GM12878 (cell line): Measurements from ENCODE around the gene ANKMY1. TPM values are rescaled to one million over a fixed set of nuclear protein-coding genes. Genes with fewer than 3 reads are reported as not detected.

Source experiments
- ATAC-seq: fragments of 200-7000 bp; cut with Tn5 transposase; 3 replicates; pipeline ENCODE4 v1.9.1; 2020; ENCODE audit warnings: mild to moderate bottlenecking, moderate library complexity
- BruUV-seq: library from RNA; stranded (reverse); fragments of 400-500 nt; replicated peaks from 2 replicates; lab custom pipeline; 2021; lab: Mats Ljungman, UMichigan
- CTCF ChIA-PET: fragments of 300-600 bp; sonication (Branson Sonifier 250); formaldehyde crosslinking; extraction: SDS; loops from one replicate; lab custom pipeline; 2021; ENCODE audit warnings: inconsistent platforms; lab: Yijun Ruan, JAX
- POLR2A ChIA-PET: fragments of 350-600 bp; formaldehyde crosslinking; extraction: SDS; loops from one replicate; lab custom pipeline; 2021; ENCODE audit warnings: inconsistent platforms; lab: Charles Lee
- RAD21 ChIA-PET: fragments of 300-600 bp; sonication (Branson Sonifier 250); formaldehyde crosslinking; loops from one replicate; lab custom pipeline; 2023; ENCODE audit warnings: antibody characterized with exemption; ENCODE audit not compliant: unreplicated experiment; lab: Charles Lee
- SMC1A ChIA-PET: fragments of 300-600 bp; sonication (Branson Sonifier 250); formaldehyde crosslinking; loops from one replicate; lab custom pipeline; 2023; ENCODE audit not compliant: unreplicated experiment, uncharacterized antibody; lab: Charles Lee
- DNase-seq: peaks from one replicate; pipeline ENCODE4 v3.0.0-alpha.2; 2011; ENCODE audit warnings: low read depth, low spot score
- FAIRE-seq: peaks from 3 replicates; lab custom pipeline; 2011; peaks lifted over from hg19 to GRCh38; lab: Jason Lieb, UNC
- H2AFZ ChIP-seq: 2 replicates; pipeline ENCODE4 v1.6.0; 2011; ENCODE audit warnings: low read depth, low read length, control low read depth; ENCODE audit not compliant: control insufficient read depth
- H3K27ac ChIP-seq: 2 replicates; pipeline ENCODE4 v1.5.1; 2011; ENCODE audit warnings: control low read depth; ENCODE audit not compliant: control insufficient read depth, insufficient read depth
- H3K27me3 ChIP-seq, 2 experiments: replicated peaks in 1 of 2; 2 replicates each; pipeline versions ENCODE4 v1.6.0 to v1.6.1; 2011; ENCODE audit warnings: low read length in 1 of 2; ENCODE audit not compliant: control insufficient read depth in 2 of 2, insufficient read depth in 2 of 2
- H3K36me3 ChIP-seq, 2 experiments: 2 replicates each; pipeline ENCODE4 v1.5.1; 2011; ENCODE audit warnings: low read length in 1 of 2; ENCODE audit not compliant: control insufficient read depth in 2 of 2, insufficient read depth in 2 of 2
- H3K4me1 ChIP-seq: 2 replicates; pipeline ENCODE4 v1.6.1; 2011; ENCODE audit warnings: mild to moderate bottlenecking, low read length, moderate library complexity, mixed read lengths; ENCODE audit not compliant: control insufficient read depth, insufficient read depth
- H3K4me2 ChIP-seq: 2 replicates; pipeline ENCODE4 v1.6.0; 2011; ENCODE audit warnings: control low read depth; ENCODE audit not compliant: control insufficient read depth, insufficient read depth
- H3K4me3 ChIP-seq: fragments of 200-600 bp; sonication (generic); 2 replicates; pipeline ENCODE4 v1.5.1; 2016
- H3K79me2 ChIP-seq: 2 replicates; pipeline ENCODE4 v1.6.0; 2011; ENCODE audit warnings: low read length; ENCODE audit not compliant: control insufficient read depth, insufficient read depth
- H3K9ac ChIP-seq: 2 replicates; pipeline ENCODE4 v1.8.0; 2011; ENCODE audit warnings: low read length, control low read depth, mixed read lengths; ENCODE audit not compliant: control insufficient read depth, insufficient read depth
- H3K9me3 ChIP-seq: replicated peaks from 3 replicates; pipeline ENCODE4 v1.5.1; 2011; ENCODE audit warnings: mild to moderate bottlenecking, low read length; ENCODE audit not compliant: control insufficient read depth, insufficient read depth
- H4K20me1 ChIP-seq: 2 replicates; pipeline ENCODE4 v1.6.0; 2011; ENCODE audit not compliant: control insufficient read depth, insufficient read depth
- GATAD2B ChIP-seq: fragments of 450-650 bp; conservative IDR thresholded peaks from 2 replicates; pipeline ENCODE4 v1.6.1; 2017; ENCODE audit warnings: low read depth, mild to moderate bottlenecking, moderate library complexity
- IKZF2 ChIP-seq, 2 experiments: fragments of 450-650 bp; IDR thresholded peaks; 2 replicates each; pipeline ENCODE4 v1.6.1; 2017; ENCODE audit warnings: mild to moderate bottlenecking in 2 of 2, moderate library complexity in 2 of 2
- NFYB ChIP-seq: IDR thresholded peaks from 2 replicates; pipeline ENCODE4 v1.6.1; 2011; ENCODE audit warnings: low read depth, mild to moderate bottlenecking, low read length, improper control_type of control experiment, moderate library complexity; ENCODE audit not compliant: insufficient read depth
- RFX5 ChIP-seq: IDR thresholded peaks from 2 replicates; pipeline ENCODE4 v1.6.1; 2011; ENCODE audit warnings: low read depth, low read length, improper control_type of control experiment
- WGBS: methylation state at CpG from one replicate; pipeline ENCODE4 v1.1.6; 2016; ENCODE audit warnings: low lambda C conversion rate; ENCODE audit not compliant: insufficient replicate concordance, insufficient coverage; ENCODE audit errors: missing lambda C conversion rate; 5-methylcytosine and 5-hydroxymethylcytosine counted together
- in situ Hi-C: fragments of 300-500 bp; cut with MboI; formaldehyde crosslinking; loops from 9 replicates; pipeline ENCODE4 v1.14.3; 2018; ENCODE audit warnings: mixed read lengths
- intact Hi-C: fragments of 100-400 bp; cut with micrococcal nuclease; formaldehyde crosslinking; loops from one replicate; pipeline ENCODE4 v1.14.2; 2022; ENCODE audit not compliant: unreplicated experiment
- polyA plus RNA-seq, 11 experiments: library from polyadenylated mRNA; depleted of rRNA in 4 of 11; unstranded in 6 of 11; stranded (reverse) in 5 of 11; fragments of >200 nt; fragmentation: Nextera tagmentation in 4 of 11; fragmentation: Illumina TruSeq in 1 of 11; extraction: Ambion mirVana in 4 of 11; extraction: Trizol in 1 of 11; gene quantifications; 1 replicate in 1 of 11; 2 replicates in 10 of 11; pipeline versions ENCODE4 v1.2.1 to v1.2.3, GENCODE V29; 2011 to 2016; ENCODE audit warnings: inconsistent platforms in 2 of 11, missing spikeins in 2 of 11, low read depth in 1 of 11
- total RNA-seq, 4 experiments: library from RNA; depleted of rRNA in 3 of 4; stranded (reverse); fragments of >200 nt in 3 of 4; fragmentation: Illumina TruSeq in 1 of 4; extraction: Trizol in 1 of 4; gene quantifications; 2 replicates each; pipeline versions ENCODE4 v1.2.1 to v1.2.3, GENCODE V29; 2013 to 2021
- TF ChIP-seq, protein P1 (sequence below): fragments of 450-650 bp; formaldehyde crosslinking; IDR thresholded peaks from 2 replicates; pipeline ENCODE4 v1.4.0; 2022; ENCODE audit warnings: mild to moderate bottlenecking, moderate library complexity
- TF ChIP-seq, protein P2 (sequence below), 3 experiments: IDR thresholded peaks in 2 of 3; conservative IDR thresholded peaks in 1 of 3; 2 replicates each; pipeline ENCODE4 v1.5.1; 2011; ENCODE audit warnings: low read depth in 3 of 3, low read length in 3 of 3, mild to moderate bottlenecking in 3 of 3, control low read depth in 2 of 3, moderate library complexity in 2 of 3, inconsistent platforms in 1 of 3, mixed read lengths in 1 of 3; ENCODE audit not compliant: control insufficient read depth in 2 of 3, insufficient read depth in 1 of 3; ENCODE audit errors: extremely low read depth in 1 of 3
- TF ChIP-seq, protein P3 (sequence below): IDR thresholded peaks from 2 replicates; pipeline ENCODE4 v1.6.1; 2011; ENCODE audit warnings: borderline replicate concordance, low read depth, mild to moderate bottlenecking, moderate library complexity, mixed read lengths, low read length; ENCODE audit not compliant: insufficient read depth; ENCODE audit errors: extremely low read length

The ANKMY1 gene
- total and polyA plus RNA-seq, 10 of the 15 experiments (the other 5 are each of a cell fraction or from before 2014, with no cell fraction given) = 1.1 to 15.3 (median 11.1) TPM

DNA sequence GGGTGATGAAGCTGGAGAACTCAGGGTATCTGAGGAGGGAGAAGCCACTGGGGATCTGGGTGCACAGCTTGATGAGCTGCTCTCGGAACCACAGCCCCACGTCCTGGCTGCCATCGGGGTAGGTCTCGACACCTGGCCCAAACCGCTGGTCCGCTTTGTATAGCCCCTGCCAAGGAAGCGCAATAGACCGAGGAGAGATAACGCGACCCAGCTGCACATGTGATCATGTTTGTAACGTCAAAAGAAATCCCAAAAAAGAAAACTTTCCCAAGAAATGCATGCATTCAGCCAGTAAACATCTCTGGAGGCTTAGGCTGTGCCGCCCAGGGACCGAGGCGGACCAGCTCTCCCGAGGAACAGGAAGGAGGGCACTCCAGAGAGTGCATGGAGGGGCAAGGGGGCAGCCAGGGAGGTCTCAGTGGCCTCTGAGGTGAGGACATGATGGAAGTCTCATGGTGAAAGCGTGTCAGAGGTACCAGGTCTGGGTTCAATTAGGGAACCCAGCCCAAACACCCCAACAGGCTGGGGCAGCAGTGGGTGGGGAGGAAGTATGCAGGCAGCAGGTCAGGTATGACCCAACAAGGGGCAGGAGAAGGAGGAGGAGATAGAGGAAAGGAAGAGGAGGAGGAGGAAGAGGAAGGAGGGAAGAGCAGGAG lies 28.3 kb downstream of the ANKMY1 start:
- no peak overlapping the region for H3K4me2 ChIP-seq
- no peak overlapping the region for H3K9ac ChIP-seq
- FAIRE-seq (no peak), DNase-seq (no peak), ATAC-seq (no peak)
- intact Hi-C loops = no loop called here
- 96% methylated on average over 16 of the region's 16 CpGs for WGBS
- no TSS peak for BruUV-seq
- SMC1A ChIA-PET = interaction anchor here (0.7 to 1.0 kb wide), 2 partner anchors 12 to 15 kb away, joined by 3 read pairs; no protein-coding TSS in a partner anchor
- H3K4me3 ChIP-seq = no peak overlapping the region
- H4K20me1 ChIP-seq = no peaks in the 10 kb centered on the region
- H3K79me2 ChIP-seq = no peaks in the 10 kb centered on the region
- in situ Hi-C loops = no loop called here
- no peak overlapping the region for H2AFZ ChIP-seq
- H3K27ac ChIP-seq = no peak overlapping the region
- H3K4me1 ChIP-seq = no peaks in the 10 kb centered on the region
- POLR2A ChIA-PET = no interaction called here
- TF ChIP-seq RFX5 = no peak
- TF ChIP-seq, protein P1, sequence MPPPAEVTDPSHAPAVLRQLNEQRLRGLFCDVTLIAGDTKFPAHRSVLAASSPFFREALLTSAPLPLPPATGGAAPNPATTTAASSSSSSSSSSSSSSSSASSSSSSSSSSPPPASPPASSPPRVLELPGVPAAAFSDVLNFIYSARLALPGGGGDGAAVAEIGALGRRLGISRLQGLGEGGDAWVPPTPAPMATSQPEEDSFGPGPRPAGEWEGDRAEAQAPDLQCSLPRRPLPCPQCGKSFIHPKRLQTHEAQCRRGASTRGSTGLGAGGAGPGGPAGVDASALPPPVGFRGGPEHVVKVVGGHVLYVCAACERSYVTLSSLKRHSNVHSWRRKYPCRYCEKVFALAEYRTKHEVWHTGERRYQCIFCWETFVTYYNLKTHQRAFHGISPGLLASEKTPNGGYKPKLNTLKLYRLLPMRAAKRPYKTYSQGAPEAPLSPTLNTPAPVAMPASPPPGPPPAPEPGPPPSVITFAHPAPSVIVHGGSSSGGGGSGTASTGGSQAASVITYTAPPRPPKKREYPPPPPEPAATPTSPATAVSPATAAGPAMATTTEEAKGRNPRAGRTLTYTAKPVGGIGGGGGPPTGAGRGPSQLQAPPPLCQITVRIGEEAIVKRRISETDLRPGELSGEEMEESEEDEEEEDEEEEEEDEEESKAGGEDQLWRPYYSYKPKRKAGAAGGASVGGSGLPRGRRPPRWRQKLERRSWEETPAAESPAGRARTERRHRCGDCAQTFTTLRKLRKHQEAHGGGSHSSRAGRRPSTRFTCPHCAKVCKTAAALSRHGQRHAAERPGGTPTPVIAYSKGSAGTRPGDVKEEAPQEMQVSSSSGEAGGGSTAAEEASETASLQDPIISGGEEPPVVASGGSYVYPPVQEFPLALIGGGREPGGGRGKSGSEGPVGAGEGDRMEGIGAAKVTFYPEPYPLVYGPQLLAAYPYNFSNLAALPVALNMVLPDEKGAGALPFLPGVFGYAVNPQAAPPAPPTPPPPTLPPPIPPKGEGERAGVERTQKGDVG = no peak
- TF ChIP-seq, protein P2, sequence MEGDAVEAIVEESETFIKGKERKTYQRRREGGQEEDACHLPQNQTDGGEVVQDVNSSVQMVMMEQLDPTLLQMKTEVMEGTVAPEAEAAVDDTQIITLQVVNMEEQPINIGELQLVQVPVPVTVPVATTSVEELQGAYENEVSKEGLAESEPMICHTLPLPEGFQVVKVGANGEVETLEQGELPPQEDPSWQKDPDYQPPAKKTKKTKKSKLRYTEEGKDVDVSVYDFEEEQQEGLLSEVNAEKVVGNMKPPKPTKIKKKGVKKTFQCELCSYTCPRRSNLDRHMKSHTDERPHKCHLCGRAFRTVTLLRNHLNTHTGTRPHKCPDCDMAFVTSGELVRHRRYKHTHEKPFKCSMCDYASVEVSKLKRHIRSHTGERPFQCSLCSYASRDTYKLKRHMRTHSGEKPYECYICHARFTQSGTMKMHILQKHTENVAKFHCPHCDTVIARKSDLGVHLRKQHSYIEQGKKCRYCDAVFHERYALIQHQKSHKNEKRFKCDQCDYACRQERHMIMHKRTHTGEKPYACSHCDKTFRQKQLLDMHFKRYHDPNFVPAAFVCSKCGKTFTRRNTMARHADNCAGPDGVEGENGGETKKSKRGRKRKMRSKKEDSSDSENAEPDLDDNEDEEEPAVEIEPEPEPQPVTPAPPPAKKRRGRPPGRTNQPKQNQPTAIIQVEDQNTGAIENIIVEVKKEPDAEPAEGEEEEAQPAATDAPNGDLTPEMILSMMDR (IDR thresholded peaks at IDR 0.05 in 2 of 3, conservative IDR thresholded peaks at IDR 0.05 in 1 of 3; ENCODE audit: control insufficient read depth in 2 of 3, extremely low read depth in 1 of 3, insufficient read depth in 1 of 3, low read depth in 3 of 3, low read length in 3 of 3) = no peak
- no peak for TF ChIP-seq IKZF2 (IDR thresholded peaks at IDR 0.05)
- TF ChIP-seq, protein P3, sequence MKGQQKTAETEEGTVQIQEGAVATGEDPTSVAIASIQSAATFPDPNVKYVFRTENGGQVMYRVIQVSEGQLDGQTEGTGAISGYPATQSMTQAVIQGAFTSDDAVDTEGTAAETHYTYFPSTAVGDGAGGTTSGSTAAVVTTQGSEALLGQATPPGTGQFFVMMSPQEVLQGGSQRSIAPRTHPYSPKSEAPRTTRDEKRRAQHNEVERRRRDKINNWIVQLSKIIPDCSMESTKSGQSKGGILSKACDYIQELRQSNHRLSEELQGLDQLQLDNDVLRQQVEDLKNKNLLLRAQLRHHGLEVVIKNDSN = no peak
- TF ChIP-seq GATAD2B = no peak
- TF ChIP-seq NFYB = no peak
- CTCF ChIA-PET = interaction anchor here (0.7 to 1.2 kb wide), 2 partner anchors 11 to 15 kb away, joined by 3 to 6 read pairs; no protein-coding TSS in a partner anchor
- H3K27me3 ChIP-seq = no peaks in the 10 kb centered on the region
- RAD21 ChIA-PET = no interaction called here
- H3K36me3 ChIP-seq = peaks cover 0 to 3% of the 10 kb centered on the region in 2 experiments; a peak in 1 of 4 replicates
- peaks cover 26% of the 10 kb centered on the region; the same call in 2 of the 3 replicates for H3K9me3 ChIP-seq
